NB4 (cell line): Measurements from ENCODE around the gene CCNY.

Experiments
- POLR2A ChIP-seq: IDR thresholded peaks from 2 replicates; pipeline ENCODE4 v1.6.1; 2011; ENCODE audit warnings: mild to moderate bottlenecking; ENCODE audit not compliant: insufficient read length; ENCODE audit errors: extremely low read depth
- TF ChIP-seq, protein P1 (sequence below): IDR thresholded peaks from one replicate; pipeline ENCODE4 v1.5.1; 2012; ENCODE audit warnings: low read depth, low read length
- TF ChIP-seq, protein P2 (sequence below): IDR thresholded peaks from 2 replicates; pipeline ENCODE4 v1.6.1; 2011; ENCODE audit warnings: low read depth, low read length

DNA sequence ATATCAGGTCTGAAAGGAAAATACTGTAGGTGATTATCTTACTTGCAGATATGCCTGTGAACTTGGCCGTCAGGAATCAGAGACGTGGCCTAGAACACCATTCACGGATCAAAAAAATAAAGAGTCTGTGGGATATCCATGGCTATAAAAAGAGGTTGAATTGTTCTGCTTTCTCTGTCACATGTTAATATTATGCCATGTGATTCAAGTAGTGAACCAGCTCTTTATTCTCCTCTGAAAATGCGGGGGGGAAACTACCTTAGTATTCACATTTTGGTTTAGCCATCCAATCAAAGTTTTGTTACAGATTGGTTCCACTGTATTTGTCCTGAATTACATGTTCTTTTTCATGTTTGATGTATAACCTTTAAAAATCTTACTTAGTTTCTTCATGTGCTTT is 120.5 kb downstream of the CCNY start:
- no peak for TF ChIP-seq POLR2A
- TF ChIP-seq, protein P1, sequence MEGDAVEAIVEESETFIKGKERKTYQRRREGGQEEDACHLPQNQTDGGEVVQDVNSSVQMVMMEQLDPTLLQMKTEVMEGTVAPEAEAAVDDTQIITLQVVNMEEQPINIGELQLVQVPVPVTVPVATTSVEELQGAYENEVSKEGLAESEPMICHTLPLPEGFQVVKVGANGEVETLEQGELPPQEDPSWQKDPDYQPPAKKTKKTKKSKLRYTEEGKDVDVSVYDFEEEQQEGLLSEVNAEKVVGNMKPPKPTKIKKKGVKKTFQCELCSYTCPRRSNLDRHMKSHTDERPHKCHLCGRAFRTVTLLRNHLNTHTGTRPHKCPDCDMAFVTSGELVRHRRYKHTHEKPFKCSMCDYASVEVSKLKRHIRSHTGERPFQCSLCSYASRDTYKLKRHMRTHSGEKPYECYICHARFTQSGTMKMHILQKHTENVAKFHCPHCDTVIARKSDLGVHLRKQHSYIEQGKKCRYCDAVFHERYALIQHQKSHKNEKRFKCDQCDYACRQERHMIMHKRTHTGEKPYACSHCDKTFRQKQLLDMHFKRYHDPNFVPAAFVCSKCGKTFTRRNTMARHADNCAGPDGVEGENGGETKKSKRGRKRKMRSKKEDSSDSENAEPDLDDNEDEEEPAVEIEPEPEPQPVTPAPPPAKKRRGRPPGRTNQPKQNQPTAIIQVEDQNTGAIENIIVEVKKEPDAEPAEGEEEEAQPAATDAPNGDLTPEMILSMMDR = no peak
- TF ChIP-seq, protein P2, sequence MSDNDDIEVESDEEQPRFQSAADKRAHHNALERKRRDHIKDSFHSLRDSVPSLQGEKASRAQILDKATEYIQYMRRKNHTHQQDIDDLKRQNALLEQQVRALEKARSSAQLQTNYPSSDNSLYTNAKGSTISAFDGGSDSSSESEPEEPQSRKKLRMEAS = no peak
